GM12892 (cell line): Measurements from ENCODE around the gene CELF2.
"Not testable (repeated sequence)": the region's sequence is repeated elsewhere in the genome, so short reads cannot be mapped to it uniquely, and the experiment has no call there.

Experiments used
- DNase-seq: peaks from one replicate; pipeline ENCODE4 v3.0.0; 2011; ENCODE audit not compliant: insufficient read length
- FAIRE-seq: peaks from 2 replicates; lab custom pipeline; 2011; peaks lifted over from hg19 to GRCh38; lab: Jason Lieb, UNC
- POLR2A ChIP-seq: IDR thresholded peaks from 2 replicates; pipeline ENCODE4 v1.6.1; 2011; ENCODE audit warnings: low read depth, low read length, control low read depth
- POLR2AphosphoS5 ChIP-seq: IDR thresholded peaks from 2 replicates; pipeline ENCODE4 v1.6.1; 2011; ENCODE audit warnings: low read depth, low read length, control low read depth
- TAF1 ChIP-seq: IDR thresholded peaks from 2 replicates; pipeline ENCODE4 v1.6.1; 2011; ENCODE audit warnings: low read depth, mild to moderate bottlenecking, control low read depth, low read length, borderline replicate concordance

The CELF2 gene

DNA sequence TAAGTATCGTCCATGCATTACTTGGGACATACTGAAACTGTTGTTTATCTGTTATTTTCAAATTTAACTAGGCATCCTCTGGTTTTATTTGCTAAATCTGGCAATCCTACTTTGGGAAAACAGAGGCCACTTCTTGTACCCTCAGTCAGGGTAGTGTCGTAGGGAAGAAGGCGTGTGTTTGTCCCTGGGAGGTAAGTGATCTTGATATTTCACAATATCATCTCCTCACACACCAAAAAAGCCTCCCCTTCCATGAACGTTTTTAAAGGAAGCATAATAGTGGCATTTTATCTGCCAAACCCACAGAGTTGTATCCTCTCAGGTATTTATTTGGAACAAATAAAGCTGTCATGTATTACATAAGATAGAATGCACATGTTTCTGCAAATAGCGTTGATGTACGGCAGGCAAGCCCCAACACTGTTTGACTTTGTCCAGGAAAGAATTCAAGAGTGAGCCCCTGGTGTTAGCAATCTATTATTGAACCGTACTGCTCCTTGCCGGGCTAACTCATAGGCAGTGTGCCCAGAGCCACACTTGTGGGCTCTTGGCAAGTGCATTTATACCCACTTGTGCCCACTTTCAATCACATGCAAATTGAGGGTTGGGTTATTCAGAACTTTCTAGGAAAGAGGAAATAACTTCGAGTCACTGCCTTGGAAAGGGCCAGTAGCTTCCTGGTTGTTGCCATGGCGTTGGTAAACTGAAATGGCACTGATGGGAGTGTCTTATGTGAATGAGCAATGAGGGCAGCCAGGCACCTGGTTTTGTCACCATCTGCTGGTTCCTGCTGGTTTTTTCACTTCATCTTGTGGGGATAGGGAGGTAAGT is 327.8 kb downstream of the CELF2 start:
- TF ChIP-seq POLR2AphosphoS5, result no peak
- TF ChIP-seq TAF1, result no peak
- TF ChIP-seq POLR2A, result no peak
- no peak for DNase-seq
- FAIRE-seq, result no peak

DNA sequence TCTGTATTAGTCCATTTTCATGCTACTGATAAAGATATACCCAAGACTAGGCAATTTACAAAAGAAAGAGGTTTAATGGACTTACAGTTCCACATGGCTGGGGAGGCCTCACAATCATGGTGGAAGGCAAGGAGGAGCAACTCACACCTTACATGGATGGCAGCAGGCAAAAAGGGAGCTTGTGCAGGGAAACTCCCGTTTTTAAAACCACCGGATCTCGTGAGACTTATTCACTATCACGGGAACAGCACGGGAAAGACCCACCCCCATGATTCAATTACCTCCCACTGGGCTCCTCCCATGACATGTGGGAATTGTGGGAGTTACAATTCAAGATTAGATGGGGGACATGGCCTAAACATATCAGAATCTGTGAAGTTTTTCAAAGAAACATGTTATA is 329.9 kb downstream of the CELF2 start:
- not testable (repeated sequence) for FAIRE-seq

DNA sequence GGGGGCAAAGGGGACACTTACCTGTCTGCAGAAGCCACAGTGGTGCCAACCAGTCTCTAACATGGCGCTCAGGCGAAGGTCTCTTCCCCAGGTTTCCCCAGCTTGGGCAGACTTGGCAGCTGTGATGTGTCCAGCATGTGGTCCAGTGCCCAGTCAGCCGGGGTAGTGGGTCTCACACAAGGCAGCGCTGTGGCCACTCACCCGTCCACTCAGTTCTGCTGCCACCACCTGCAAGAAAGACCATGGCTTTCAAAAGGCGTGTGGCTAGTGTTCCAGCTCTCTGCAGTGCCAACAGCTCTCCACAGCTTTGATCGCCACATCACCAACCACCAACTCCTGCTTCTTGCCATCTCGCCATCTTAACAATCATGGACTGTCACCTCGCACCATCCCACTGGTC is 334.1 kb downstream of the CELF2 start:
- FAIRE-seq (no peak), DNase-seq (no peak)
- TF ChIP-seq TAF1 (no peak), POLR2AphosphoS5 (no peak), POLR2A (no peak)

More for the DNA sequence above, 329.9 kb downstream of the CELF2 start:
- not testable (repeated sequence) for DNase-seq

DNA sequence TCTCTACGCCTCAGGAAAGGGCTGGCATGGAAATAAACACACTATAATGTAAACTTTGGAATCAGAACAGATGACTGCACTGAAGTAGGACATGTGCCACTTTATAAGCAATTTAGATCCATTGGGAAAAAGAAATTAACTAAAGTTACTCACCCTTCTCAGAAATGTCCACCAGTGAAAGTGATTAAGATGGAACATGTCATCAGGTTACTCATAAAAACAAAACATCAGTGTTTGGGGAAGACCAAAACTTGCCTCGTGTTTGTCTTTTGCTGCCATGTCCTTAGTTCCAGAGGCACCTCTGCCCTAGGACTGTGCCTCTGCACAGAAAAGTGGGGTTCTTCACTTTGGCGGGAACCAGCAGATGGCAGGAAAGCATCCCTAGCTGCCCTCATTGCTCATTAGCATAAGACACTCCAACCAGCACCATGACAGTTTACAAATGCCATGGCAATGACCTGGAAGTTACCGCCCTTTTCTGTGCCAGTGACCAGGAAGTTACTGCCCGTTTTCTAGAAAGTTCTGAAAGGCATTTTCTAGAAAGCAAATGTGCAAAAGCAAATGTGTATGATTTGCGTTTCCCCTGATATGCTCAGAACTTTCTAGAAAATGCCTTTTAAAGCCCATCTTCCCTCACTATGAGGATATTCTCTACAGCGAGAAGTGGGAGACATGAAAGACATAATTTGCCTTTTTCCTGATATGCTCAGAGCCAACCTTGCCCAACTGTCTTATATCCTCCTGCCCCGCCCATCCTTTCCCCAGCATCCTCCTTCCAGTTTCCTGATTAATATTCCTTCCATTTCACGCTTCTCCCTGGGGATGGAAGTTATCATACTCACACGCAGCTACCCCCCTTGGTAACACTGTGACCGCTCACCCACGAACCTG is 335.6 kb downstream of the CELF2 start:
- DNase-seq, result no peak
- TF ChIP-seq POLR2AphosphoS5, result no peak
- no peak for TF ChIP-seq TAF1
- TF ChIP-seq POLR2A, result no peak
- no peak for FAIRE-seq

DNA sequence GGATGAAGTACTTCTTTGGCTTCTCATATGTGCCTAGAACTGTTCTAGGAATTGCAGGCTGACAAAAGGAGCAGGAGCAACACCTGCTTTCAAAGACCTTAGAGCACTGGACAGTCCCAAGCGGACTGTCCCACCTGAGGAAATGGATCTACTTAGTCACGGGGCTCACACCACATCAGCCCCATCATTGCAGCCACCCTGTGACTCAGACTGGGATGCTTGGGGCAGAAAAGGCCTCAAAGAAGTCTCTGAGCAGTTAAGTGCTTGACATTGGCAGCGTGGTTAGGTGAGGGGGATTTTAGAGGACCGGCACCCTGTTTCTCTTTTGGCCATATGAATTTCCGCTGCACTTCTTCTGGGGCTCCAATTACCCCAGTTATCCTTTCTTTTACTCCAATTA is 337.2 kb downstream of the CELF2 start:
- no peak for DNase-seq
- no peak for TF ChIP-seq POLR2A
- no peak for TF ChIP-seq POLR2AphosphoS5
- no peak for FAIRE-seq

DNA sequence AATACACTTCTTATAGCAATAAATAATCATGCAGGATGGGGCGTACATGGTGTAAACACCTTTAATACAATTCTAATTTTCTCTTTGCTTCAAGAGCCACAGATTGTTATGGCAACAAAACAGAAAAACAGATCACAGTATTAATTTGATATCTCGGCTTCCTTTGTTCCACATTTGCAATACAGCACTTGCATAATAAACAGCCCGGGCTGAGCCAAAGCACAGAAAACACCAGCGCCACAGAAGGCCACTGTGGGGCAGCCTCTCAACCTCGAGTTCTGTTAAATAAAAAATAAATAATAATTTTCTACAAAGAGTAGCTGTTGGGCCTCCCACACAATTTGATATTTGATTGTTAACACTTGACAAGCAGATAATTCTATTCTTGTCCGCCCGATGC is 337.9 kb downstream of the CELF2 start:
- FAIRE-seq, result no peak
- no peak for DNase-seq
- TF ChIP-seq POLR2AphosphoS5 (no peak), POLR2A (no peak), TAF1 (no peak)

DNA sequence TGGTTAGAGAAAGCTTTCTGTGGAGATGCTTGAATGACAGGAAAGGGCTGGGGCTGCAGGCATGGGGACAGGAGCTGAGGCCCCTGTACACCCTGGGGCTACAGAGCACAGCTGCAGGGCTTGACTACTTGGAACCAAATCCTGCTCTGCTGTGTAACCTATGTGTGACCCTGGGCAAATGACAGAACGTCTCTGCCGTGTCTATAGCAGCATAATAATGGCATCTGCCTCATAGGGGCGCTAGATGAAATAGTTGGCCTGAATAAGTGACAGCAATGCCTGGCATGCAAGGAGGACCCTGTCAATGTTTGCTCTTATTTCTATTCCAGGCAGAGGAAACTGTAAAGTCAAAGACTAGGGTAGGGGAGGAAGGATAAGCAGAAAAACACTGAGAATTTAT is 339.8 kb downstream of the CELF2 start:
- FAIRE-seq, result no peak
- no peak for DNase-seq
- TF ChIP-seq TAF1, result no peak
- no peak for TF ChIP-seq POLR2A
- TF ChIP-seq POLR2AphosphoS5, result no peak

DNA sequence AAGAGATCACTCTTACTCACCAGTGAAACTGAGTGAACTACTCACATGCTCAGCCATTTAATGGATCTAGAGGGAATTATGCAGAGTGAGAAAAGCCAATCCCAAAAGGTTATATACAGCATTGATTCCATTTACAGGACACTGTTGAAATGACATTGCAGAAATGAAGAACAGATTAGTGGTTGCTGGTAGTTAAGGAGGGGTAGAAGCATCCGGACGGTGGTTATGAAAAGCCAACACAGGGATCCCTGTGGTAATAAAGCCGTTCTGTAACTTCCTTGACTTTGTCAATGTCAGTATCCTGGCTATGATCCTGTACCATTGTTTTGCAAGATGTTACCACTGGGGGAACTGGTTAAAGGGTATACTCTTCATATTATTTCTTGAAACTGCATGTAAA is 340.3 kb downstream of the CELF2 start:
- DNase-seq (no peak), FAIRE-seq (no peak)
- TF ChIP-seq POLR2A, result no peak
- TF ChIP-seq POLR2AphosphoS5, result no peak
- no peak for TF ChIP-seq TAF1

DNA sequence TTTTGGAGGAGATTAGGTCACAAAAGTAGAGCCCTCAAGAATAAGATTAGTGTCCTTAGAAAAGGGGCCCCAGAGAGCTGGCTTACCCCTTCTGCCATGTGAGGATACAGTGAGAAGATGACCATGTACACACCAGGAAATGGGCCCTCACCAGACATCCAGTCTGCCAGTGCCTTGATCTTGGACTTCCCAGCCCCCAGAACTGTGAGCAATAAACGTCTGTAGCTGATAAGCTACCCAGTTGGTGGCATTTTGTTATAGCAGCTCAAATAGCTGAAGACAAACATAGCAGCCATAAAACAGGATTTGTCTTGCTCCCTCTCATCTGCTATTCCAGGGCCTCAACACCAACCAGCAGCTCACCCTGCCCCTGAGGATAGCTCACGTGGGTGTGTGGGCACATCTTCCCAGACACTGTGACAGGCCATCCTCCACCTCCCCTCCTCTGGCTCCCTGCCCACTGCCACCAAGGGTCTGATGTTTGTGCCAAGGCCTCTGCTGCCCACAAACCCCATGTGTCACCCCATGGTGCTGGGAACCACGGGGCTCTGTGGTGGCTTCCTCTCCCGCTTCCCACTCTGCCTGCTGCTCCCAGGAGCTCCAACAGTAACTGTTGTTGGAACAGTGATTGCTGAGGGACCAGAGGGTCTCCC is 341.4 kb downstream of the CELF2 start:
- TF ChIP-seq POLR2AphosphoS5 (no peak), TAF1 (no peak), POLR2A (no peak)
- FAIRE-seq (no peak), DNase-seq (no peak)

DNA sequence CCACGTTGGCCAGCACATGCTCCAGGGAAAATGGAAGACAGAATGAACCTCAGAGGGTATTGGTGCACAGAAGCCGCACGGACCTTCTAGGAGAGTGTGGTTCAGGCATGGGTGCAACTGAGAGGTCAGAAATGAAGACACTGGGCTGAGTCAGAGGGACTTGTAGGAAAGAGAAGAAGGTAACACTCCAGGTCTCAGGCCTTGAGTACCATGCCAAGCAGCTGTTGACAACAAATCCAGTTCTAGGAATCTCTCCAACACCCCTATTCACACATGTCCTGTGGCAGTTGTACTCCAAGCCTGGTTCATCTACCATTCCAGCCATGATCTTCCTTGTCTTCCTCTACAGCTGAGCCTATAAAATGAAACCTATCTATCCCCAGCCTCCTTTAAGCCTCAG is 342.2 kb downstream of the CELF2 start:
- no peak for TF ChIP-seq POLR2AphosphoS5
- TF ChIP-seq TAF1, result no peak
- no peak for TF ChIP-seq POLR2A
- FAIRE-seq, result no peak

DNA sequence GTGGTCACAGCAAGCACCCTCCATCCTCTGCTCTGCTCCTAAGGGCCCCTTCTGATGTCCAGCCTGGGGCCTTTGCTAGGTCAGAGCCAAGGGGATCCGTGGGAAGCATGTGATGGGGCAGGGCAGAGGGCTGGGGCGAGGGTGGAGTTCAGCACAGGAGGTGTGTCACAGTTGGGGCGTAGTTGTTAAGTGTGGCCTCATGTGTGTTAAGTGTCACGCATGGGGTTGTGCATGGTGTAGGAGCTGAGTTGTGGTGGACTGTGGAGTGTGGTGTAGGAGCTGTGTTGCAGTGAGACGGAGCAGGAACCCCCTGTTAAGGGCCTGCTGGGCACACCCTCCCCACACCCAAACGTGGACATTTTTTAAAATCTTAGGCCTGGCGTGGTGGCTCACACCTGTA is 345.8 kb downstream of the CELF2 start:
- DNase-seq (no peak), FAIRE-seq (no peak)
- TF ChIP-seq TAF1, result no peak
- no peak for TF ChIP-seq POLR2A
- no peak for TF ChIP-seq POLR2AphosphoS5

More for the DNA sequence above, 342.2 kb downstream of the CELF2 start:
- DNase-seq, result no peak
